K562 (cell line): ENCODE results near the gene RAVER2.

Source experiments
- ELF4 ChIP-seq: fragments of 450-650 bp; formaldehyde crosslinking; IDR thresholded peaks from 2 replicates; pipeline ENCODE4 v1.4.0; 2022; ENCODE audit warnings: missing genetic modification characterization
- HDAC2 ChIP-seq: fragments of 450-650 bp; IDR thresholded peaks from 2 replicates; pipeline ENCODE4 v1.6.1; 2016; ENCODE audit warnings: mild to moderate bottlenecking
- NFE2L1 ChIP-seq: fragments of 450-650 bp; IDR thresholded peaks from 2 replicates; pipeline ENCODE4 v1.6.1; 2016; ENCODE audit warnings: missing genetic modification characterization, low read depth, mild to moderate bottlenecking, missing compliant biosample characterization, moderate library complexity, borderline replicate concordance
- NR1H2 ChIP-seq: sonication (generic); formaldehyde crosslinking; IDR thresholded peaks from 2 replicates; pipeline ENCODE4 v1.4.0; 2020; ENCODE audit warnings: mild to moderate bottlenecking, missing genetic modification reagents
- POLR2AphosphoS5 ChIP-seq: IDR thresholded peaks from 2 replicates; pipeline ENCODE4 v1.6.1; 2011; ENCODE audit warnings: mild to moderate bottlenecking, low read depth, low read length, moderate library complexity; ENCODE audit not compliant: control insufficient read depth, insufficient read depth
- ZFPM2 ChIP-seq: fragments of 250-450 bp; sonication (Bioruptor Pico); IDR thresholded peaks from 2 replicates; pipeline ENCODE4 v1.5.1; 2022; ENCODE audit warnings: mild to moderate bottlenecking
- ZNF263 ChIP-seq: sonication (generic); formaldehyde crosslinking; IDR thresholded peaks from 2 replicates; pipeline ENCODE4 v1.8.0; 2022; ENCODE audit warnings: mild to moderate bottlenecking, missing genetic modification reagents, borderline replicate concordance
- TF ChIP-seq, protein P1 (sequence below), 2 experiments: fragments of 450-650 bp; formaldehyde crosslinking in 1 of 2; IDR thresholded peaks; 2 replicates each; pipeline versions ENCODE4 v1.4.0 to v1.6.1; 2014 to 2020; ENCODE audit warnings: mild to moderate bottlenecking in 2 of 2, borderline replicate concordance in 1 of 2, low read depth in 1 of 2
- TF ChIP-seq, protein P2 (sequence below): sonication (generic); formaldehyde crosslinking; IDR thresholded peaks from 2 replicates; pipeline ENCODE4 v1.5.0; 2020; ENCODE audit warnings: missing genetic modification reagents
- TF ChIP-seq, protein P3 (sequence below), 2 experiments: fragments of 450-650 bp; IDR thresholded peaks; 2 replicates each; pipeline ENCODE4 v1.6.1; 2016

DNA sequence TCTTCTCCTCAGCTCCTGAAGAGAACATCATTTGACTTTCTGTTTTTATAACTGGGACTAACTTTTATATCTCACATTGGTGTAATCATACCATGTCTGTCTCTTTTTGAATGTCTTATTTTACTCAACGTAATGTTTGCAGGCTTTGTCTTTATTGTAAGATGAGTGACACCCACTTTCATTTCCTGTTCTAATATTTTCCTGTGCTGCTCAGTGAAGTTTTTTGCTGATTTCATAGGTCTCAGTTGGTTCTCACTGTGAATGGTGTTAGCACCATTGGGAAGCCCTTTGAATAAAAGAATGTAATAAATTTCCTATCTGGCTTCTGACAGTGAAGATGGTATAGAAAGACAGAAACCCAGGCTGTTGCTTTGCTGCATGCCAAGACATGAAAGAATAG, 84.0 kb downstream of the RAVER2 start:
- TF ChIP-seq, protein P1, sequence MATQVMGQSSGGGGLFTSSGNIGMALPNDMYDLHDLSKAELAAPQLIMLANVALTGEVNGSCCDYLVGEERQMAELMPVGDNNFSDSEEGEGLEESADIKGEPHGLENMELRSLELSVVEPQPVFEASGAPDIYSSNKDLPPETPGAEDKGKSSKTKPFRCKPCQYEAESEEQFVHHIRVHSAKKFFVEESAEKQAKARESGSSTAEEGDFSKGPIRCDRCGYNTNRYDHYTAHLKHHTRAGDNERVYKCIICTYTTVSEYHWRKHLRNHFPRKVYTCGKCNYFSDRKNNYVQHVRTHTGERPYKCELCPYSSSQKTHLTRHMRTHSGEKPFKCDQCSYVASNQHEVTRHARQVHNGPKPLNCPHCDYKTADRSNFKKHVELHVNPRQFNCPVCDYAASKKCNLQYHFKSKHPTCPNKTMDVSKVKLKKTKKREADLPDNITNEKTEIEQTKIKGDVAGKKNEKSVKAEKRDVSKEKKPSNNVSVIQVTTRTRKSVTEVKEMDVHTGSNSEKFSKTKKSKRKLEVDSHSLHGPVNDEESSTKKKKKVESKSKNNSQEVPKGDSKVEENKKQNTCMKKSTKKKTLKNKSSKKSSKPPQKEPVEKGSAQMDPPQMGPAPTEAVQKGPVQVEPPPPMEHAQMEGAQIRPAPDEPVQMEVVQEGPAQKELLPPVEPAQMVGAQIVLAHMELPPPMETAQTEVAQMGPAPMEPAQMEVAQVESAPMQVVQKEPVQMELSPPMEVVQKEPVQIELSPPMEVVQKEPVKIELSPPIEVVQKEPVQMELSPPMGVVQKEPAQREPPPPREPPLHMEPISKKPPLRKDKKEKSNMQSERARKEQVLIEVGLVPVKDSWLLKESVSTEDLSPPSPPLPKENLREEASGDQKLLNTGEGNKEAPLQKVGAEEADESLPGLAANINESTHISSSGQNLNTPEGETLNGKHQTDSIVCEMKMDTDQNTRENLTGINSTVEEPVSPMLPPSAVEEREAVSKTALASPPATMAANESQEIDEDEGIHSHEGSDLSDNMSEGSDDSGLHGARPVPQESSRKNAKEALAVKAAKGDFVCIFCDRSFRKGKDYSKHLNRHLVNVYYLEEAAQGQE (IDR thresholded peaks at IDR 0.05; ENCODE audit: borderline replicate concordance) = no peak
- TF ChIP-seq, protein P1 (CRISPR knock-in tag; IDR thresholded peaks at IDR 0.05; ENCODE audit: low read depth) = no peak
- TF ChIP-seq NFE2L1 = no peak
- TF ChIP-seq, protein P2, sequence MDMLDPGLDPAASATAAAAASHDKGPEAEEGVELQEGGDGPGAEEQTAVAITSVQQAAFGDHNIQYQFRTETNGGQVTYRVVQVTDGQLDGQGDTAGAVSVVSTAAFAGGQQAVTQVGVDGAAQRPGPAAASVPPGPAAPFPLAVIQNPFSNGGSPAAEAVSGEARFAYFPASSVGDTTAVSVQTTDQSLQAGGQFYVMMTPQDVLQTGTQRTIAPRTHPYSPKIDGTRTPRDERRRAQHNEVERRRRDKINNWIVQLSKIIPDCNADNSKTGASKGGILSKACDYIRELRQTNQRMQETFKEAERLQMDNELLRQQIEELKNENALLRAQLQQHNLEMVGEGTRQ (CRISPR knock-in tag) = no peak
- TF ChIP-seq NR1H2 (CRISPR knock-in tag) = no peak
- TF ChIP-seq HDAC2 = no peak
- no peak for TF ChIP-seq ZNF263 (CRISPR knock-in tag)
- no peak for TF ChIP-seq ZFPM2 (CRISPR knock-in tag)
- no peak for TF ChIP-seq ELF4
- TF ChIP-seq POLR2AphosphoS5 = no peak
- TF ChIP-seq, protein P3, sequence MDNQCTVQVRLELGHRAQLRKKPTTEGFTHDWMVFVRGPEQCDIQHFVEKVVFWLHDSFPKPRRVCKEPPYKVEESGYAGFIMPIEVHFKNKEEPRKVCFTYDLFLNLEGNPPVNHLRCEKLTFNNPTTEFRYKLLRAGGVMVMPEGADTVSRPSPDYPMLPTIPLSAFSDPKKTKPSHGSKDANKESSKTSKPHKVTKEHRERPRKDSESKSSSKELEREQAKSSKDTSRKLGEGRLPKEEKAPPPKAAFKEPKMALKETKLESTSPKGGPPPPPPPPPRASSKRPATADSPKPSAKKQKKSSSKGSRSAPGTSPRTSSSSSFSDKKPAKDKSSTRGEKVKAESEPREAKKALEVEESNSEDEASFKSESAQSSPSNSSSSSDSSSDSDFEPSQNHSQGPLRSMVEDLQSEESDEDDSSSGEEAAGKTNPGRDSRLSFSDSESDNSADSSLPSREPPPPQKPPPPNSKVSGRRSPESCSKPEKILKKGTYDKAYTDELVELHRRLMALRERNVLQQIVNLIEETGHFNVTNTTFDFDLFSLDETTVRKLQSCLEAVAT (IDR thresholded peaks at IDR 0.05) = no peak
